Endodermal cell (in vitro differentiated cells): ENCODE measurements around the gene TM4SF18. TPM values are rescaled to one million over a fixed set of nuclear protein-coding genes. Genes with fewer than 3 reads are reported as not detected.

ENCODE experiments used
- DNase-seq: peaks from one replicate; pipeline ENCODE4 v3.0.0-alpha.2; 2017
- H3K27ac ChIP-seq: 2 replicates; pipeline ENCODE4 v1.5.1; 2013; ENCODE audit warnings: mild to moderate bottlenecking, low read depth, low read length, moderate library complexity
- H3K27me3 ChIP-seq: 2 replicates; pipeline ENCODE4 v1.6.1; 2013; ENCODE audit warnings: mild to moderate bottlenecking, low read length, moderate library complexity; ENCODE audit not compliant: insufficient read depth, control insufficient read depth, poor library complexity, severe bottlenecking
- H3K36me3 ChIP-seq: 2 replicates; pipeline ENCODE4 v1.7.0; 2013; ENCODE audit warnings: mild to moderate bottlenecking, low read length, moderate library complexity; ENCODE audit not compliant: control insufficient read depth, insufficient read depth
- H3K4me1 ChIP-seq: one replicate; pipeline ENCODE4 v1.7.0; 2013; ENCODE audit warnings: low read length; ENCODE audit not compliant: control insufficient read depth, insufficient read depth
- H3K4me3 ChIP-seq: 2 replicates; pipeline ENCODE4 v1.5.1; 2013; ENCODE audit warnings: mild to moderate bottlenecking, low read length, moderate library complexity
- H3K9ac ChIP-seq: 2 replicates; pipeline ENCODE4 v1.6.1; 2013; ENCODE audit warnings: mild to moderate bottlenecking, low read length, moderate library complexity; ENCODE audit not compliant: poor library complexity, severe bottlenecking; ENCODE audit errors: extremely low read depth
- H3K9me3 ChIP-seq: 2 replicates; pipeline ENCODE4 v1.6.1; 2013; ENCODE audit warnings: mild to moderate bottlenecking, low read length, moderate library complexity; ENCODE audit not compliant: control insufficient read depth
- H3K27ac Mint-ChIP-seq: 2 replicates; pipeline ENCODE4 v1.8.0; 2020; ENCODE audit warnings: mixed read lengths
- H3K27me3 Mint-ChIP-seq: 2 replicates; pipeline ENCODE4 v1.8.0; 2021; ENCODE audit warnings: mild to moderate bottlenecking, mixed read lengths; ENCODE audit not compliant: insufficient read depth
- H3K36me3 Mint-ChIP-seq: 2 replicates; pipeline ENCODE4 v1.8.0; 2020; ENCODE audit warnings: low read depth, mixed read lengths
- H3K4me1 Mint-ChIP-seq: 2 replicates; pipeline ENCODE4 v1.8.0; 2020; ENCODE audit warnings: mixed read lengths
- H3K4me3 Mint-ChIP-seq: 2 replicates; pipeline ENCODE4 v1.8.0; 2020; ENCODE audit warnings: mild to moderate bottlenecking, moderate library complexity, mixed read lengths
- H3K9me3 Mint-ChIP-seq: 2 replicates; pipeline ENCODE4 v1.8.0; 2020; ENCODE audit warnings: mild to moderate bottlenecking, mixed read lengths
- WGBS, 2 experiments: methylation state at CpG; one replicate each; pipeline versions ENCODE4 v1.1.5 to v1.1.7; 2013; ENCODE audit warnings: missing lambda C conversion rate in 2 of 2, mixed read lengths in 1 of 2; ENCODE audit not compliant: insufficient coverage in 1 of 2, insufficient read length in 1 of 2; 5-methylcytosine and 5-hydroxymethylcytosine counted together
- total RNA-seq, 2 donors: library from RNA; stranded (reverse); fragmentation: NEBNext Ultra II Directional in 1 of 2; extraction: Animal tissue kit (Norgen Biotek cat#: 25700) in 1 of 2; gene quantifications; 2 replicates in 1 of 2; 3 replicates in 1 of 2; pipeline ENCODE4 v1.2.1, GENCODE V29; 2021
- TF ChIP-seq, protein P1 (sequence below): fragments of 200-600 bp; sonication (generic); conservative IDR thresholded peaks from 2 replicates; pipeline ENCODE4 v1.5.0; 2021; ENCODE audit warnings: antibody characterized with exemption, mild to moderate bottlenecking

The TM4SF18 gene
- total RNA-seq, 2 donors from 2014 or later: 0.58 to 0.62 TPM

DNA sequence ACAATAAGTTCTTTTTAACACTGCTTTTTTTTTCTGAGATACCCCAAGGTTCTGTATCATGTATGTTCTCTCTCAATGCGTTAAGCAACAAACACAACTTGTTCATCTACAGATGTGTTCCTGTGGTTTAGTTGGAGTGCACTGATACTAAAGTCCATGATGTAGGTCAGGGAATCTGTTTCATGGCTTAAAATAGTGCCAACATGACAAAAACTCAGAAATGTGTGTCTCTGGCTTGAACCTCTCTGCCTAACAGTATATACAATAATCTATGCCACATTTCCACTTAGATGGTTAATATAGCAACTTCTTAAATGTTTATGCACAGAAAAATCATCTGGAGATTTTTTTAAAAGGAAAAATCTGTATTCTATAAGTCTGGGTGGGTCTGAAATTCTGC, 51.1 kb downstream of the TM4SF18 start:
- H3K36me3 ChIP-seq: no peaks in the 10 kb centered on the region
- H3K9ac ChIP-seq: no peak overlapping the region
- TF ChIP-seq, protein P1, sequence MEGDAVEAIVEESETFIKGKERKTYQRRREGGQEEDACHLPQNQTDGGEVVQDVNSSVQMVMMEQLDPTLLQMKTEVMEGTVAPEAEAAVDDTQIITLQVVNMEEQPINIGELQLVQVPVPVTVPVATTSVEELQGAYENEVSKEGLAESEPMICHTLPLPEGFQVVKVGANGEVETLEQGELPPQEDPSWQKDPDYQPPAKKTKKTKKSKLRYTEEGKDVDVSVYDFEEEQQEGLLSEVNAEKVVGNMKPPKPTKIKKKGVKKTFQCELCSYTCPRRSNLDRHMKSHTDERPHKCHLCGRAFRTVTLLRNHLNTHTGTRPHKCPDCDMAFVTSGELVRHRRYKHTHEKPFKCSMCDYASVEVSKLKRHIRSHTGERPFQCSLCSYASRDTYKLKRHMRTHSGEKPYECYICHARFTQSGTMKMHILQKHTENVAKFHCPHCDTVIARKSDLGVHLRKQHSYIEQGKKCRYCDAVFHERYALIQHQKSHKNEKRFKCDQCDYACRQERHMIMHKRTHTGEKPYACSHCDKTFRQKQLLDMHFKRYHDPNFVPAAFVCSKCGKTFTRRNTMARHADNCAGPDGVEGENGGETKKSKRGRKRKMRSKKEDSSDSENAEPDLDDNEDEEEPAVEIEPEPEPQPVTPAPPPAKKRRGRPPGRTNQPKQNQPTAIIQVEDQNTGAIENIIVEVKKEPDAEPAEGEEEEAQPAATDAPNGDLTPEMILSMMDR: no peak
- Mint-ChIP-seq H3K4me3 (no peak overlapping the region), H3K4me1 (peaks cover 44% of the 10 kb centered on the region), H3K36me3 (peaks cover 2% of the 10 kb centered on the region), H3K27ac (no peak overlapping the region), H3K9me3 (peaks cover 9% of the 10 kb centered on the region), H3K27me3 (no peaks in the 10 kb centered on the region)
- H3K9me3 ChIP-seq: no peaks in the 10 kb centered on the region
- H3K4me1 ChIP-seq: peaks cover 17% of the 10 kb centered on the region
- no peak overlapping the region for H3K27ac ChIP-seq
- no peak for DNase-seq
- no peaks in the 10 kb centered on the region for H3K27me3 ChIP-seq
- 92% methylated on average over 1 of the region's 1 CpG; no CpG with 5 or more reads in 1 of the 2 experiments for WGBS, 2 experiments
- peak overlapping the region; percentile 56 for H3K4me3 ChIP-seq

- H3K4me1 ChIP-seq: peaks cover 17% of the 10 kb centered on the region
- no peak overlapping the region for H3K27ac ChIP-seq
- H3K36me3 ChIP-seq: no peaks in the 10 kb centered on the region
- Mint-ChIP-seq H3K4me3 (no peak overlapping the region), H3K9me3 (peaks cover 9% of the 10 kb centered on the region), H3K27ac (peak overlapping the region; percentile 60), H3K4me1 (peaks cover 48% of the 10 kb centered on the region), H3K36me3 (peaks cover 2% of the 10 kb centered on the region), H3K27me3 (no peaks in the 10 kb centered on the region)
- H3K9ac ChIP-seq: no peak overlapping the region
- no peaks in the 10 kb centered on the region for H3K27me3 ChIP-seq
- 69 to 77% methylated on average over 2 of the region's 2 CpGs for WGBS, 2 experiments
- H3K9me3 ChIP-seq: no peaks in the 10 kb centered on the region
- DNase-seq: no peak
- TF ChIP-seq, protein P1: no peak
- H3K4me3 ChIP-seq: peak overlapping the region; percentile 56
Measured at GRCh38 chr3:149280671-149281349, 52.6 kb downstream of the TM4SF18 start.

- Histone ChIP-seq H3K27me3 (no peaks in the 10 kb centered on the region), H3K4me1 (peaks cover 17% of the 10 kb centered on the region), H3K9me3 (no peaks in the 10 kb centered on the region), H3K4me3 (no peak overlapping the region), H3K27ac (no peak overlapping the region), H3K9ac (no peak overlapping the region), H3K36me3 (no peaks in the 10 kb centered on the region)
- 63 to 67% methylated on average over 1 to 2 of the region's 2 CpGs for WGBS, 2 experiments
- Mint-ChIP-seq H3K27me3 (no peaks in the 10 kb centered on the region), H3K4me1 (peaks cover 52% of the 10 kb centered on the region), H3K27ac (no peak overlapping the region), H3K9me3 (peaks cover 4% of the 10 kb centered on the region), H3K36me3 (no peaks in the 10 kb centered on the region), H3K4me3 (no peak overlapping the region)
- no peak for DNase-seq
- TF ChIP-seq, protein P1: no peak
Measured at GRCh38 chr3:149278911-149279310, 54.5 kb downstream of the TM4SF18 start.
